NCI-H1092 treated with DMSO at 0.1 percent for 48 hours (cell line): ENCODE data around the gene ZER1.

ENCODE experiments used
- DNase-seq: peaks from one replicate; lab custom pipeline; 2025; lab: John Stamatoyannopoulos, UW

The ZER1 gene

DNA sequence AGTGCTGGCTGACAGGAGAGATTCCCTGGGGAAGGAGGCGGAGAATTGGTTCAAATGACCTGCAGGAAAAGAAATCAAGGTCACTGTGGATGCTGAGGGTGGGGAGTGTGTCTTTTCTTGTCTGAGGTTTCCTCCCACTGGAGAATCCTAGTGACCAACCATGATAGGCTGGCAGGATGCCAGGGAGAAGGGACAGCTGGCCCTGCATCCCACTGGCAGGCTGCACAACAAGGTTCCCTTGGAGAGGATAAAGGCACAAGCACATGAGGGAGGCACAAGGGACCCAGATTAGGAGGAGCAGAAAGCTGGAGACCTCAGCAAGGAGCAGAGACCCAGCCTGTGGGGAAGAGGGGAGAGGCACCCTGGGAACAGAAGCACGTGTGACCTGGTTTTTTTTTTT lies 36.4 kb downstream of the ZER1 start:
- no peak for DNase-seq

DNA sequence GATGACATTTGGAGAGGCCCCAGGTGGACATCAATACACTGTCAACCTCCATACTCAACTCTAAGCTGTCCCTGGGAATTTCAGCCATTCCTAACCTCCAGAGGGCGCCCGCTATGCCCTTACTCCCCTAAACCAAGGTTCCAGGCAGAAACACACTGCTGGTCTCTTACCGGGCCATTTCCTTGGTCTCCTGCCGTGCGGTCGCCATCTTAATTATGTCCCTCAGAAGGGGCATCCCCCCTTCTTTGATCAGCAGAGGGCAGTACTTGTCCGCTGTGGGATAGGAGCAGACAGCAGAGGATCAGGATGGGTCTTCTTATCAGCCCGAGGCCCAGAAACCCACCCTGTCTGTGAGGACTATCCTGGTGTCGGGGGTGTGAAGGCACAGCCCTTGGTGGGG lies 38.5 kb downstream of the ZER1 start:
- DNase-seq = peak; percentile 77

DNA sequence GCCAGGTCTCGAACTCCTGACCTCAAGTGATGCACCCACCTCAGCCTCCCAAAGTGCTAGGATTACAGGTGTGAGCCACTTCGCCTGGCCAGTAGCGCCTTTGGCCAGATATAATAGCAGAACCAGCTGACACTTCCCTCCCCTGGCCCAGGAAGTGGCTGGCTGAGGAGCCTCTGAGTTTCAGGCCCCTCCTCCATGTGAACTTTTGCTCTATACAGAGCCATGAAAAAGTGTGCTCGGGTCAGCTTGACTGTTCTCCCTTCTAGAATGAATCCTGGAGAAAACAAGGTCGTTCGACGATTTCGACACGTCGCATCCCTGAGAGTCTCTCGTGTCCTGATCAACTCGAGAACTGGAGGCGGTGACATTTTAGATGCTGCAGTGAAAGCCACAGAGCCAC lies 39.2 kb downstream of the ZER1 start:
- DNase-seq = no peak

DNA sequence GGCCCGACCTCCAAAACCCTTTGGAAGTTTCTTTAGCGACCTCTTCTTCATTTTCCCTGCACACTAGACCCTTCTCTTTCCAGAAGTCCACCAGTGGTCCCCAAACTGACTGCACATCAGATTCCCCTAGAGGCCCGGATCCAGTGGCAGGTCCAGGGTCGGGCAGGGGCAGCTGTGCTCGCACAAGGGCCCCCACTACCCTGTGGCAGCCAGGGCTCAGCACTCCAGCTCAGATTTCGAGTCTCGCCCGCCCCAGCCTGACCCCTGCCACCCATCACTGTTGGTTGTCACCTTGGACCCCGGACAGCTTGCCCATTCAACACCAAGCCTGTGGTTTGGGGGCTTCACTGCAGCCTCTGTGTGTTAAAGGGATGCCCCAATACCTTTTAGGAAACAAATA lies 40.0 kb downstream of the ZER1 start:
- DNase-seq = no peak

DNA sequence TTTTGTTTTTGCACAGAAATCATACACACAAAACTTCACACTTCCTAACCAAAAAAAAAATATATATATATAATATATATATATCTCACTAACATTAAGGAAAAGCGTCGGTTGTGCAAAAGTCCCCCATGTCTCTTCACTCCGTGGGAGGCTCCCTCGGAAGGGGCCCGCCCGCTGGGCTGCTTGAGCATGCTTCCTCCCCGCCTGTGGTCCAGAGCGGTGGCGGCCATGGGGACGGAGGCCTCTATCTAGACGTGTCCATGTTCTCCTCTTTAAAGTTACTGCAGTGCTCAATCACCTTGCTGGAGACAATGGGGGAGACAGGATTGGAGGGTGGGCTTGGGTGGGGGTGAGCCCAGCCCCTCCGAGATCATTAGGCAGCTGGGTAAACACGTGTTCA lies 40.6 kb downstream of the ZER1 start:
- no peak for DNase-seq

DNA sequence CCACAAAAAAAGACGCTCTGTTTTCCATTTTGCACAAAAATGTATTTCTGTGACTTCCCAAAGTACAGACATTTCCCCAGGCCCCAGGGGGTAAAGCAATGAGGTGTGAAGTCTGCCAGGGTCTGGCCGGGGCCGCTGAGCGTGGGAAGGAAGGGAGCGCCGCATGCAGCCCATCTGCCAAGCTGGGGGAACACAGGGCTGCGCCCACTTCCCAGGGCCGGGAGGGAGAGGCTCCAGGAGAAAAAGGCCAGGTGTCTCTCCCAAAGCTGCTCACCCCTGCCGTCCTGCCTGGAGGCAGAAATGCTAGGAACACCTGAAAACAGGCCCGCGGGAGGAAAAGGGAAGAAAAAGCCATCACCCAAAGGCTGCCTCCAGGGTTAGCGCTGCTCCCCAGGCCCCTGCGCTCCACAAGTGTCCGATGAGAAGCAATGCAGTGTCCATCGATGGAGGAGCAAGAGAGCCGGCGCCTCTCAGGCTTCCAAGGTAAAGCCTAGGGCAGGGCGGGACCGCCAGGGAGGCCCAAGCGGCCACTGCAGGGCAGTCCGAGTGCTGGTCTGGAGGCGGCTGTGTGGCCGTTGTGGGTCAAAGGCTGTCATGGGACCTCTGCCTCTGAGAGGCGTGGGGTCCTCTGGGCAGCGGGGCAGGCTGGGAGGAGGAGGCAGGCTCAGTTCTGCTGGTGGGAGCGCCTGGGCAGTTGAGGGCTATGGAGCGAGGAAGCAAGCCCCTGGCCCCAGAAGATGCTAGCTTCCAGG lies 41.8 kb downstream of the ZER1 start:
- no peak for DNase-seq

DNA sequence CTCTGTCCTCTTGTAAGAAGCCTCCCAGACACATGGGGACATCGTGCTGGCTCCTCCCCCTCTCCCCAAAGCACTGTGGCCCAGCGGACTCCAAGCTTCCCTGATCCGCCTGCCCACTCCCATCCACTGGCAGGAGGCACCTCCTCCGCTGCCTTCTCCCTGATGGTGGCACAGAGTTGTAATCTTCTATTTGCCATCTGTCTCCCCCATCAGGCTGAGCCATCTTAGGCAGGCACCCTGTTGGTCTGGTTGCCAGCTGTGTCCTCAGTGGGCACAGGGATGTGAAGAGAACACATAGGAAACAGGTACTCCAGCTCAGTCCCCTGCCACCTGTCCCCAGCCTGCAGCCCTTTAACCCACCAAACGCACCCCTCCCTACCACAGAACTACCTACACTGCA lies 42.4 kb downstream of the ZER1 start:
- no peak for DNase-seq

DNA sequence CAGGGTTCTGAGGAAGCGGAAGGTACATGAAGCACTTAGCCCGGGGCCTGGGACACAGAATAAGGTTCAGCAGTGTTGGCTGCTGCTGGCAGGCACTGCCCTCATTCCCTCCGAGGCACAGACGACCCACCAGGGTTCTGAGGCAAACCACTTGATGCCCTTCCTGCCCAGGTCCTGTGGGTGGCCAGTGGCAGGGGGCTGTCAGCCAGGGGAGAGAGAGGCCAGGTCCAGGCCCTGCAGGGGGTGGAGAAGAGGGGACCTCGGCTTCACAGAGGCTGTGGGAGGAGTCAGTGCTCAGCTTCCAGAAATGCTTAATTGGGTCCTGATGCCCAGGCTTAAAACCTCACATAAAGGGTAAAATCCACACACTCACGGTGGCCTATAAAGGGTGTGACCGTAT lies 43.4 kb downstream of the ZER1 start:
- no peak for DNase-seq

DNA sequence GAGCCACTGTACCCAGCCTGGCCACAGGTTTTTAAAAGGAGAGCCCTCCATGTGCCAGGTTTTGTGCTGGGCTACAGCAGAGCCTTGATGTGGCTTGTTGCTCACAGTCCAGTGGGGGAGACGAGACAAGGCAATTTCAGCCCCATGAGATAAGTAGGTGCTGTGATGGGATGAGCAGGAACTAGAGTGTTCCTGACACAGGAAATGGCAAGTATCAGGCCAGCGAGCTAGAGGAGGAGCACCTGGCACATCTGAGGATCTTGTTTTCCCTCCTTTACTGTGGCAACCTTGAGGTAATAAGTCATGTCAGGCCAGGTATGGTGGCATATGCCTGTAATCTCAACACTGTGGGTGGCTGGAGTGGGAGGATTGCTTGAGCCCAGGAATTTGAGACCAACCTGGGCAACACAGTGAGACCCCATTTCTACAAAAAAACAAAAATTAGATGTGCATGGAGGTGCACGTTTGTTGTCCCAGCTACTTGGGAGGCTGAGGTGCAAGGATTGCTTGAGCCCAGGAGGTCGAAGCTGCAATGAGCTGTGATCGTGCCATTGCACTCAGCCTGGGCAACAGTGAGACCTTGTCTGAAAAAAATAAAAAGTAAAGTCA lies 44.0 kb downstream of the ZER1 start:
- DNase-seq = no peak

DNA sequence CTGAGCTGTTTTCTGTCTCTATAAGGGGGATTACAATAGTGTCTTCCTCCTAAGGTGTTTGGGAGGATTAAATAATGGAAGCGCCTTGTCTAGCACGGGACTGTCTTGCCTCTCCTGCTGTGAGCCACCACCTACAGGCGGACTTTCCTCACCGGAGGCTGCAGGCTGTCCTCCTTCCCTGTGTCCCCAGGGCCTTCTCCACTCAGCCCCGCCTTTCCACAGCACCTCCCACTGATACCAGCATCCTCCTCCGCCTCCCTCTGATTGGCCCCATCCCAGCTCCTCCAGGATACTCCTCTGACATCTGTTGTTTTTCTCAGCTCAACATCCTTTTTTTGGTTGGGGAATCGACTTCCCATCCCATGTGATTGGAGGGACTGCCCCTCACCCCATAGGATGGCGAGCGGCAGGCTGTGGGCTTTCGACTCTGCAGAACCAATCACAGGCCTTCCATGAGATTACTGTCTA lies 46.9 kb downstream of the ZER1 start:
- peak; percentile 47 for DNase-seq

DNA sequence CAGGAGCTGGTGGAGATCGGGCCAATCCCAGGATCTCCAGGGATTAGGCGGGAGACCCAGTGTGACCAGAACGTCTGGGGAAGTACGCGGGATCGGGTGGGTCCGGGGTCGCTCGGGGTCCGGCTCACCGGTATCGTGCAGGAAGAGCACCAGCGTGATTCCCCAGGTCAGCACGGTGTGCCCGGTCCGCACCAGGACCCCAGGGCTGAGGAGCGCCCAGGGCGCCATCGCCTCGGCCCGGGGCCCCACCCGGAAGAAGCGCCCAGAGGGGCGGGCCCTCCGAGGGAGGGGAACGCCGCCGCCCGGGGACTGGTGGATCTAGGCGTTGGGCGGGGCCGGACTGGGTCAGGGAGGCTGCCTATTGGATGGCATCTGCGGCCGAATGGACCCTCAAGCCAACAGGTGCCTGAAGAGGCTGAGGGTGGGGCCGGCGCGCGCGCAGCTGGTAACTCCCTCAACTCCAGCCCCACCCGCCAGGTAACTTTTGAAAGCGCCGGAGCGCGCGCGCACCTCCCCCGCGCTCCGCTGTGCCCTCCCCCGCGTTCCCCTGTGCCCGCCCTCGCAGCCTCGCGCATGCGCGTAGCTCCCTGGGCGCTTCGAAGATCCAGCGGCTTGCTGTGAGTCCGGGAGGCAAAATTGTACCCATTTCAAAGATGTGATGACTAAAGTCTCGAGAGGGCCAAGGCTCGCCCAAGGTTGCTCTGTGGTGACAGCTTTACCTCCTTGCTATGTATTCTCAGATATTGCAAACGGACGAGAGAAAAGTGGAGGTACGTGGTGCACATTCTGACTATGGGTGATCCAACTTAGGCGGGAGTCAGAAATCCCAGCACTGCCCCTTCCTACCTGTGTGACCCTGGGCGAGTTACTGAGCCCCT lies 47.6 kb downstream of the ZER1 start, which contains the start of gene ZDHHC12:
TSS of gene ZDHHC12 (minus strand) at position 262 of the 878 bp plus-strand sequence. CDS start at position 228, 34 bp downstream.
- peak; percentile 97 for DNase-seq

DNA sequence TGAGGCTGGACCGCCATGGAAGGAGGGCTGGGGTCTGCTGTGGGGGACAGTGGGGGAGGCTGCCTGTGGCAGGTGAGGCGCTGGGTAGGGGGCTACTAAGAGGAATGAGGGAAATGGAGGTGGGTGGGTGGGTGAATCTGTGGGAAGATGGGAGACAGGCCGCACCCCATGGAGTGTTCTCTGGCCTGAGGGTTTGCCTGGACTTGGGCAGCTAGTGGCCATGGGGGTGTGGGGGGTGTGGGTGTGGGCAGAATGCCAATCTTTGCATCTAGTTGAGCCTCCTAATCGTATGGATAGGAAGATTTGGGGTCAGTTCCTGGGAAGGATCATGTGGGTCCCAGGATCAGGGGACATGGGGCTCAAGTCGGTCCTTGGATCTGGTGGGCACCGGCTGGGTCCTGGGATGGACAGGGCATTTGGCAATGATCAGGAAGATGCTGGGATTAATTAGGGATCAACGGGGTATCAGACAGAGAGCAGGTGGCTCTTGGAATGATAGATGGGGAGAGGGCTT lies 48.3 kb downstream of the ZER1 start:
- DNase-seq = no peak

DNA sequence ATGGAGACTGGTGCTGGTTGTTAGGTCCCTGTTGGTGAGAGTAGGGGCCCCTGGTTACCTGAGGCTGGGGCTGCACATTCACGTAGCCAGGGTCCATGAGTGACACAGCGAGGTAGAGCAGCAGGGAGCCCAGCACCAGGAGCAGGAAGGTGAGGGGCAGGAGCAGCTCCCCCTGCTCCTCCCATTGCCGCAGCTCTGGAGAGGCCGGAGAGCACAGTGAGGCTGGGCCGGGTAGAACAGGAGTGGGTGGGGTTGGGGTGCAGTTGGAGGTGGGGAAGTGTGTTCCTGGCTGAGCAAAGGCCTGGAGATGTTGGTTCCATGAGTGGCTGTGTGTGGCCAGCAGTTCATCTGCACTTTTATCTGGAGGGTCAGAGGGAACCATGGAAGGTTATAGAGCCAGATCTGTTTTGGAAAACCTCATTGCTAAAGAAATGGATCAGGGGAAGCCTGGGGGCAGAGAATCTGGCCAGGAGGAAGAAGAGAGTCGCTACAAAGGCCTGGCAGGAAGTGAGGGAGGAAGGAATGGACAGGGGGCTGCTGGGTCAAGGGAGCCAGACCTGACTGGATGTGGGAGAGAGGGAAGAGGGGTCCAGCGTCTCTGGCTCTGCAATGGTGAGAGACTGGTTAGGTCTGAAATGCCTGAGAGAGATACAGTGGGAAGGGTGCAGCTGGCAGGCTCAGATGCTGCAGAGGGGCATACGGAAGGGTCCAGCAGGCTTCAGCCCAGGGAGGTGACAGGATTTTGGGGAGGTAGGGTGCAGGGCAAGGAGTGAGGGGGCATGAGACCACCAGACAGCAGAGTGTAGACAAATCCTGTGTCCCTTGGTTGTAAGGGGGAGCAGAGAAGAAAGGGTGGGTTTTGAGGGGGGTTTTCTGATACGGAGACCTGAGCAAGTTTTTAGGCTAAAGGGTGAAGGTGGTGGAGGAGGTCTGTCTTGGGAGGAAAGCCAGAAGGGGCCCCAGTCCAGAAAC lies 49.1 kb downstream of the ZER1 start:
- no peak for DNase-seq

DNA sequence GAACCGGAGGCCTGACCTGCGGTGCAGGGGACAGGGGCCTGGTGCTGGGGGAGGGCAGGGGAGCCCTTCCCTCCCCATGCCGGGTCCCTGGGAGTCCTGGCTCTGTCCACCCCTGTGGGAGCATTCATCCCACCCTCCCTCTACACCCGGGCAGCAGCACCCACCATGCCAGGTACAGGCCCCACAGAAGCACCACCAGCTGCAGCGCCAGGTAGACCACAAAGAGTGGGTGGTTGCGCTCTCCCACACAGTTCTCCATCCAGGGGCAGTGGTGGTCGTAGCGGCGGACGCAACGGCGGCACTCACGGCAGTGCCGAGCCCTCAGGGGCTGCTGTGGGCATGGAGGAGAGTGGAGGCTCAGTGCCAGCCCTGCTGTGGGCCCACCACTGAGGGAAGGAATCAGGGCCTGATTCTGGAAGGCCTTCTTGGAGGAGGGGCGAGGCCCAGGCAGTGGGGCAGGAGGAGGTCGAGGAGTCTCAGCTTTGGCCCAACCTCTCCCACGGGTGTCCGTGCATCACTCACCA lies 50.2 kb downstream of the ZER1 start:
- no peak for DNase-seq

DNA sequence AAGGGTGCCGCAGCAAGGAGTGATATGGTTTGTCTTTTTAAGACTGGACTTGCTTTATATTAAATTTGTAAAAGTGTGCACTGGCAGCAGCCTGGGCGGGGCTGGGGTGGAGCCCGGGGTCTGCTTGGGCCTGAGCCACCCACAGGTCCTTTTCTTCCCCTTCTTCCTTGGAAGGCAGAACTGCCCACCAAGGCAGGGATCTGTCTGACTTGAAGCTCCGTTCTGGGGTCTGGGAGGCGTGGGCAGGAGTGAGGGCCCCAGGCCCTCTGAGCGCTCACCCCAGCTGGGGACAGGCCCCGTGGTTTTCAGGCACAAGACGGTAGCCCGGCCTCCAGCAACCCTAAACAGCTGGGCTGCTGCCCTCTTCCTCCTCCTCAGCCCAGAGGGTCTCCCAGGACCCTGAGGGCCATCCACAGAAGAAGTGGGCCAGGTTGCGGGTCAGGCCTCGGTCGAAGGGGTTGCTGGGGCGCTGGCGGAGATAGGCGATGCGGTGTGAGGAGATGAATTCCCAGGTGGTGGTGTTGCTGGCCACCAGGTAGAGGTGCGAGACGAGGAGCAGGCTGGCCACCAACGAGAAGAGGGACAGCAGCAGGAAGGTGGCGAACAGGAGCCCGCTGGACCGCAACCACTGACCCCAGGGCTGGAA lies 50.8 kb downstream of the ZER1 start:
- no peak for DNase-seq

DNA sequence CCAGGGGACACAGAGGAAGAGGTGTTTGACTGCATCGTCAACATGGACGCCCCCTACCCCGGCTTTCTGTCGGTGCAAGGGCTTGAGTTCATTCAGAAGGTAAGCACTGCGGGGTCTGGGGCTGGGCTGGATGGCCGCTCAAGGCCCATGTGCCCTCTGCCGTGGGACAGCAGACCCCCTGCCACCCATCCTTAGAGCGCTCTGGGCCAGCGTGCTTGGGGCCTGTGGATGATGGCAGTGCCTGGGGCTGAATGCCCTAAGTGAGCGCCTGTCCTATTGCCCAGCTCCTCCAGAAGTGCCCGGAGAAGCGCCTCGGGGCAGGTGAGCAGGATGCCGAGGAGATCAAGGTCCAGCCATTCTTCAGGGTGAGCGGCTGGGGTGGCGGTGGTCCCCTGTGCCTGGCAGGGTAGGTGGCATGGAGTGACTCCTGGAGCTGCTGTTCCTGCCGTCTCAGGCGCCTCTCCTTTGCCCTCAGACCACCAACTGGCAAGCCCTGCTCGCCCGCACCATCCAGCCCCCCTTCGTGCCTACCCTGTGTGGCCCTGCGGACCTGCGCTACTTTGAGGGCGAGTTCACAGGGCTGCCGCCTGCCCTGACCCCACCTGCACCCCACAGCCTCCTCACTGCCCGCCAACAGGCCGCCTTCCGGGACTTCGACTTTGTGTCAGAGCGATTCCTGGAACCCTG lies 51.7 kb downstream of the ZER1 start:
- no peak for DNase-seq

DNA sequence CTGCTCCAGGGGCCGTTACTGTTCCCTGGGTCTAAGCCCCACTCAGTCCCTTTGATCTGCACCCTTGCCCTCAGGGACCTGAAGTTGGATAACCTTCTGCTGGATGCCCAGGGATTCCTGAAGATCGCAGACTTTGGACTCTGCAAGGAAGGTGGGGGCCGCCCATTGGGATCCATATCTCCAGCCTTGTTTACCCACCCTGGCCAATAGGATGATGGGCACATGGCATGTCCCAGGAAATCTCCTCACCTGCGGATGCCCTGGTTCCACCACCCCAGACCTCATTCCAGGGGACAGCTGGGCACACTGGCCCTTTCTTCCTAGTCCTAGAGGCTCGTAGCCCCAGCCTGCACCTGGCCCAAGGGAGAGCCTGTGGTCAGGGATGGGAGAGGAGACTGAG lies 53.3 kb downstream of the ZER1 start:
- DNase-seq = no peak

DNA sequence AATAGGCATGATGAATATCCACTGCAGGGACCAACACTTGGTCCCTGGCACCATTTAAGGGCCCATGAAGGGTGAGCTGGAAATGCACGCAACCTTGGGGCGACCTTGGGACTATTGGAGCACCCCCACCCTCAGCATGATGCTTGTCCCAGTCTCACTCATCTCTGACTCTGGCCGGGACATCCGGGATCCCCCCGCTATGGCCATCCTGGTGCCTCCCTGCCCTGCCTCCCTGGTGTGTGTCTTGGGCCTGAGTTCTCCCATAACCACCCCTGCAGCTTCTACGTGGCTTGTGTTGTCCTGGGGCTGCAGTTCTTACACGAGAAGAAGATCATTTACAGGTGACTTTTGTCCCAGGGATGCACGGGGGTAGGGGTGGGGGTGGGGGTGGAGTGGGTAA lies 53.7 kb downstream of the ZER1 start:
- no peak for DNase-seq

DNA sequence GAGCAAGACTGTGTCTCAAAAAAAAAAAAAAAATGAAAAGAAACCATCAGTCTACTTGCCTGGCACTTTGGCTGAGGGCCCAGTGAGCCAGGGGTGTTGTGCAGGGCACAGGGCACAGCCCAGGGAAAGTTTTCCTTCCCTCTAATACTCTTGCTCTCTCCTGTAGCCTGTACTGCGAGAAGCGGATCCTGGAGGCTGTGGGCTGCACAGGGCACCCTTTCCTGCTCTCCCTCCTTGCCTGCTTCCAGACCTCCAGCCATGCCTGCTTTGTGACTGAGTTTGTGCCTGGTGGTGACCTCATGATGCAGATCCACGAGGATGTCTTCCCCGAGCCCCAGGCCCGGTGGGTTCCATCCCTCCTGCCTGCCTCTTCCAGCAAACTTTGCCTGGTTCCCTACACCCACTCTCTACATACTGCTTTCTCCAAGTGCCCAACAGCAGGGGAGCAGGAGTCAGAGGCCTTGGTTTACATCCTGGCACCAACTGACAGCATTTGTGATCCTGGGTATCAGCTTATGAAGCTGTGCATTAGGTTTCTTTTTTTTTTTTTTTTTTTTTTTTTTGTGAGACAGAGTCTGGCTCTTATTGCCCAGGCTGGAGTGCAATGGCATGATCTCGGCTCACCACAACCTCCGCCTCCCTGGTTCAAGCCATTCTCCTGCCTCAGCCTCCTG lies 55.0 kb downstream of the ZER1 start:
- DNase-seq = no peak

DNA sequence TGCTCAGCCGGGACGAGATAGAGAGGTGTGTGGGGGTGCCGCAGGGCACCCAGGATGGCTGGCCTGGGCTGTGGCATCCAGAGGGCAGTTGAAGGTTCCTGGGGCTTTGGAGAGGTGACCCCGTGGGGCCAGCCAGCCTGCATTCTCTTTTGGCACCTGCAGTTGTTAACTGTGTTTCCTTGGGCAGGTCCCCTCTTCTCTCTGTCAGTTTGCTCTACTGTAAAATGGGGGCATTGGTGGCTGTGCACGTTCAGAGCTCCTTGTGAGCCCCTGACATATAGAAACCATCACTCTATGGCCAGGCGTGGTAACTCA lies 56.3 kb downstream of the ZER1 start:
- DNase-seq = no peak
